ENCODE measurements around the gene P2RX6.
"Not testable (repeated sequence)": the region's sequence is repeated elsewhere in the genome, so short reads cannot be mapped to it uniquely, and the experiment has no call there.

P2RX6 gene

GRCh38 chr22:20995329-20996030 lies 19.5 kb upstream of the P2RX6 start:
- no peak for DNase-seq

GRCh38 chr22:20996031-20996410 lies 18.9 kb upstream of the P2RX6 start:
- no peak for DNase-seq

- DNase-seq: no peak
Measured at GRCh38 chr22:20996598-20997535, 18.1 kb upstream of the P2RX6 start.

- DNase-seq: no peak
Measured at GRCh38 chr22:20997536-20998257, 17.3 kb upstream of the P2RX6 start.

GRCh38 chr22:20998411-20999336 lies 16.3 kb upstream of the P2RX6 start:
- DNase-seq: no peak

- DNase-seq: peak; percentile 35
Measured at GRCh38 chr22:20999350-21000206, 15.4 kb upstream of the P2RX6 start.

GRCh38 chr22:21000207-21000986 lies 14.6 kb upstream of the P2RX6 start:
- peak; percentile 45 for DNase-seq

GRCh38 chr22:21000987-21001600 lies 13.9 kb upstream of the P2RX6 start:
- DNase-seq: no peak

GRCh38 chr22:21001601-21002325 lies 13.2 kb upstream of the P2RX6 start, which contains the start of gene THAP7:
TSS of gene THAP7 (minus strand) at chr22:21002118. CDS start at chr22:21001911, 207 bp downstream.
- DNase-seq: peak; percentile 90

- peak; percentile 7 for DNase-seq
Measured at GRCh38 chr22:21003782-21004181, 11.2 kb upstream of the P2RX6 start.

GRCh38 chr22:21009208-21009607 lies 5.8 kb upstream of the P2RX6 start:
- DNase-seq: not testable (repeated sequence)

- peak; percentile 4 for DNase-seq
Measured at GRCh38 chr22:21009638-21010425, 5.1 kb upstream of the P2RX6 start.

- no peak for DNase-seq
Measured at GRCh38 chr22:21010426-21011113, 4.4 kb upstream of the P2RX6 start.

- DNase-seq: no peak
Measured at GRCh38 chr22:21012446-21013407, 2.2 kb upstream of the P2RX6 start.

- peak; percentile 21 for DNase-seq
Measured at GRCh38 chr22:21013657-21014201, 1.2 kb upstream of the P2RX6 start.

GRCh38 chr22:21014202-21014725 lies 701 bp upstream of the P2RX6 start:
- DNase-seq: peak; percentile 92

Measured in DMS53 (cell line).